SK-N-SH (cell line): Measurements from ENCODE around the gene SARS2. TPM values are rescaled to one million over a fixed set of nuclear protein-coding genes. Genes with fewer than 3 reads are reported as not detected.

Experiments used
- CTCF ChIA-PET: fragments of 300-600, 350-600 bp; formaldehyde crosslinking; extraction: SDS; loops from one replicate; lab custom pipeline; 2021; lab: Yijun Ruan, JAX
- POLR2A ChIA-PET: fragments of 350-600 bp; sonication (Branson Sonifier 250); formaldehyde crosslinking; extraction: SDS; loops from one replicate; lab custom pipeline; 2020; ENCODE audit warnings: antibody characterized with exemption, inconsistent platforms; lab: Yijun Ruan, JAX
- DNase-seq: peaks from one replicate; pipeline ENCODE4 v3.0.0; 2012
- H2AFZ ChIP-seq: fragments of 200-600 bp; sonication (generic); 2 replicates; pipeline ENCODE4 v1.8.1; 2016; ENCODE audit warnings: antibody characterized with exemption, mild to moderate bottlenecking, low read depth
- H3F3A ChIP-seq: fragments of 200-600 bp; sonication (generic); replicated peaks from 2 replicates; pipeline ENCODE3; 2016; ENCODE audit warnings: antibody characterized with exemption, mild to moderate bottlenecking; ENCODE audit not compliant: insufficient read depth
- H3K27ac ChIP-seq, 2 experiments: fragments of 200-500 bp in 1 of 2; fragments of 200-600 bp in 1 of 2; sonication (Bioruptor generic) in 1 of 2; sonication (generic), shearing (Covaris generic) in 1 of 2; 2 replicates each; pipeline versions ENCODE4 v1.5.1 to v1.6.1; 2014 to 2016; ENCODE audit warnings: low read depth in 2 of 2, inconsistent platforms in 1 of 2, low read length in 1 of 2, mild to moderate bottlenecking in 1 of 2, mixed read lengths in 1 of 2
- H3K27me3 ChIP-seq: fragments of 200-600 bp; sonication (generic), shearing (Covaris generic); 2 replicates; pipeline ENCODE4 v1.6.1; 2016; ENCODE audit warnings: mixed run types; ENCODE audit not compliant: insufficient read depth
- H3K36me3 ChIP-seq, 2 experiments: fragments of 200-500 bp in 1 of 2; fragments of 200-600 bp in 1 of 2; sonication (Bioruptor generic) in 1 of 2; sonication (generic) in 1 of 2; replicated peaks in 1 of 2; 2 replicates each; pipeline versions ENCODE3 to v1.5.1; 2014 to 2016; ENCODE audit warnings: low read length in 1 of 2, mild to moderate bottlenecking in 1 of 2; ENCODE audit not compliant: insufficient read depth in 2 of 2, control insufficient read depth in 1 of 2
- H3K4me1 ChIP-seq, 2 experiments: fragments of 200-500 bp in 1 of 2; fragments of 200-600 bp in 1 of 2; sonication (Bioruptor generic) in 1 of 2; sonication (generic), shearing (Covaris generic) in 1 of 2; 2 replicates each; pipeline versions ENCODE4 v1.5.1 to v1.6.1; 2014 to 2016; ENCODE audit warnings: low read depth in 1 of 2, low read length in 1 of 2, mixed run types in 1 of 2; ENCODE audit not compliant: insufficient read depth in 2 of 2, control insufficient read depth in 1 of 2
- H3K4me2 ChIP-seq: fragments of 200-600 bp; sonication (generic), shearing (Covaris generic); 2 replicates; pipeline ENCODE4 v1.6.1; 2017; ENCODE audit warnings: mixed run types
- H3K4me3 ChIP-seq, 2 experiments: fragments of 200-500 bp in 1 of 2; fragments of 200-600 bp in 1 of 2; sonication (Bioruptor generic) in 1 of 2; sonication (generic), shearing (Covaris generic) in 1 of 2; 2 replicates each; pipeline versions ENCODE4 v1.5.1 to v1.8.1; 2014 to 2016; ENCODE audit warnings: low read depth in 2 of 2, inconsistent platforms in 1 of 2, low read length in 1 of 2, mild to moderate bottlenecking in 1 of 2, mixed read lengths in 1 of 2, moderate library complexity in 1 of 2
- H3K79me2 ChIP-seq: fragments of 200-600 bp; sonication (generic); 2 replicates; pipeline ENCODE4 v1.8.1; 2017; ENCODE audit warnings: mild to moderate bottlenecking; ENCODE audit not compliant: insufficient read depth
- H3K9ac ChIP-seq: fragments of 200-600 bp; sonication (generic); 2 replicates; pipeline ENCODE4 v1.6.1; 2017; ENCODE audit warnings: mixed run types
- H3K9me2 ChIP-seq: fragments of 200-600 bp; sonication (generic); 2 replicates; pipeline ENCODE4 v1.6.1; 2017; ENCODE audit warnings: mixed run types
- H3K9me3 ChIP-seq: fragments of 200-600 bp; sonication (generic); 2 replicates; pipeline ENCODE4 v1.6.1; 2017; ENCODE audit warnings: mixed run types, mild to moderate bottlenecking, moderate library complexity
- H4K20me1 ChIP-seq: fragments of 200-600 bp; sonication (generic); 2 replicates; pipeline ENCODE4 v1.6.1; 2017; ENCODE audit warnings: mild to moderate bottlenecking, mixed run types; ENCODE audit not compliant: insufficient read depth
- CHD2 ChIP-seq: fragments of 150-350 bp; IDR thresholded peaks from 2 replicates; pipeline ENCODE4 v1.6.1; 2018; ENCODE audit warnings: low read length; ENCODE audit not compliant: partially characterized antibody
- EZH2phosphoT487 ChIP-seq: fragments of 200-600 bp; sonication (generic); IDR thresholded peaks from 2 replicates; pipeline ENCODE4 v1.6.1; 2017; ENCODE audit warnings: low read depth, mixed run types, mild to moderate bottlenecking, antibody characterized with exemption, moderate library complexity, borderline replicate concordance
- FOSL2 ChIP-seq: IDR thresholded peaks from 2 replicates; pipeline ENCODE4 v1.4.0; 2012; ENCODE audit warnings: low read depth, mild to moderate bottlenecking, moderate library complexity, borderline replicate concordance
- GABPA ChIP-seq: IDR thresholded peaks from 2 replicates; pipeline ENCODE4 v1.4.0; 2012; ENCODE audit warnings: low read depth, mild to moderate bottlenecking
- GATA2 ChIP-seq: sonication (generic); formaldehyde crosslinking; IDR thresholded peaks from 2 replicates; pipeline ENCODE4 v1.5.0; 2020; ENCODE audit warnings: mild to moderate bottlenecking, missing genetic modification reagents
- JUND ChIP-seq: IDR thresholded peaks from 2 replicates; pipeline ENCODE4 v1.4.0; 2012
- MEF2A ChIP-seq: IDR thresholded peaks from 2 replicates; pipeline ENCODE4 v1.4.0; 2012; ENCODE audit warnings: low read depth, borderline replicate concordance
- MXI1 ChIP-seq: IDR thresholded peaks from 2 replicates; pipeline ENCODE4 v1.6.1; 2012; ENCODE audit warnings: mild to moderate bottlenecking, low read depth, low read length, improper control_type of control experiment
- RFX5 ChIP-seq: IDR thresholded peaks from 2 replicates; pipeline ENCODE4 v1.6.1; 2012; ENCODE audit warnings: mild to moderate bottlenecking, improper control_type of control experiment, low read length
- TAF1 ChIP-seq: IDR thresholded peaks from 2 replicates; pipeline ENCODE4 v1.6.1; 2012; ENCODE audit warnings: low read depth, mild to moderate bottlenecking, low read length, moderate library complexity, borderline replicate concordance
- TEAD4 ChIP-seq: IDR thresholded peaks from 2 replicates; pipeline ENCODE4 v1.4.0; 2012; ENCODE audit warnings: mild to moderate bottlenecking, borderline replicate concordance; ENCODE audit not compliant: insufficient read depth
- WGBS: methylation state at CpG from one replicate; pipeline ENCODE4 v1.1.6; 2017; ENCODE audit warnings: low lambda C conversion rate; 5-methylcytosine and 5-hydroxymethylcytosine counted together
- polyA plus RNA-seq, 3 experiments: library from polyadenylated mRNA; depleted of rRNA; stranded (reverse); fragments of >200 nt; gene quantifications; 2 replicates each; pipeline ENCODE4 v1.2.3, GENCODE V29; 2012
- TF ChIP-seq, protein P1 (sequence below): IDR thresholded peaks from 2 replicates; pipeline ENCODE4; 2012
- TF ChIP-seq, protein P2 (sequence below): fragments of 150-350 bp; IDR thresholded peaks from 2 replicates; pipeline ENCODE4 v1.6.1; 2016; ENCODE audit warnings: mild to moderate bottlenecking, low read depth, low read length
- TF ChIP-seq, protein P3 (sequence below): IDR thresholded peaks from 2 replicates; pipeline ENCODE4 v1.6.1; 2012; ENCODE audit warnings: mild to moderate bottlenecking, low read depth, low read length, moderate library complexity

SARS2 gene
- polyA plus RNA-seq, 1 of the 3 experiments (the other 2 are of a cell fraction), result 36.5 TPM

DNA sequence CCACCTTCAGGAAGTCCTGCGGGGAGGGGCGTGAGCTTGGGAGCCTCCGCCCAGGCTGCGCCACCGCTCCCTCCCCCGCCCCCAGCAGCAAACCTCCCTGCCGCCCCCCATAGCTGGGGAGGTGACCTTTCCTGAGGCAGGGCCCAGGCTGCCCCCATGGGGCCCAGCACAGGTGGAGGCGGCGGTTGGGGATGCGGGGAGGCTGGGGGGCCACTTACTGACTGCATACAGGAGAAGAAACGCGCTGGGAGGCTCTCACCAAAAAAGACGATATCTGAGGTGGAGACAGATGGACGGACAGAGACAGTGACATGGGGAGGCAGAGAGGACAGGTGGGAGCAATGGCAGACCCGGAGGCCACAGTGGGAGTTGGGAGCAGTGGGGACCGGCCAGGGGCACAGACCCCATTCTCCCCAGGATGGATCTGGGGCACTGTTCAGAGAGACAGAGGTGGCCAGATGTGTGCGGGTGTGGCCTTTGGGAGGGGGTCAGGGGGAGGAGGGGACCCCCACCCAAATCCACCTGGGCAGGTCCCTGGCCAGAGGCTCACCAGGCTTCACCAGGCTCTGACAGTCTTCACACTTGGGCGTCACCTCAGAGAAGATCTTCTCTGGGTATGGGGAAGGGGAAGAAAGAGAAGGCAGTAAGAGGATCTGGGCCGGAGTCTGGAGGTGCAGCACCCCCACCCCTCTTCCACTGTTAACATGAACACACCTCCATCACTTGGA, 49.5 kb downstream of the SARS2 start:
- no peaks in the 10 kb centered on the region for H3F3A ChIP-seq
- H3K36me3 ChIP-seq, result no peaks in the 10 kb centered on the region
- H3K79me2 ChIP-seq, result no peaks in the 10 kb centered on the region
- H3K4me2 ChIP-seq, result no peak overlapping the region
- POLR2A ChIA-PET, result no interaction called here
- no peaks in the 10 kb centered on the region for H3K9me3 ChIP-seq
- H3K9ac ChIP-seq, result no peak overlapping the region
- 88% methylated on average over 17 of the region's 19 CpGs for WGBS
- H2AFZ ChIP-seq, result no peak overlapping the region
- no peak overlapping the region for H3K27ac ChIP-seq
- no peak overlapping the region for H3K4me3 ChIP-seq
- peaks cover 0 to 17% of the 10 kb centered on the region in 2 experiments; a peak in 1 of 4 replicates for H3K4me1 ChIP-seq
- CTCF ChIA-PET, result interaction anchor here (1.0 to 1.4 kb wide), 2 partner anchors 12 to 151 kb away, joined by 3 to 4 read pairs; no protein-coding TSS in a partner anchor
- H3K27me3 ChIP-seq, result no peaks in the 10 kb centered on the region
- TF ChIP-seq RFX5 (no peak), JUND (no peak), CHD2 (no peak), TAF1 (no peak), TEAD4 (no peak), EZH2phosphoT487 (no peak), FOSL2 (no peak), MXI1 (no peak)
- TF ChIP-seq, protein P1, sequence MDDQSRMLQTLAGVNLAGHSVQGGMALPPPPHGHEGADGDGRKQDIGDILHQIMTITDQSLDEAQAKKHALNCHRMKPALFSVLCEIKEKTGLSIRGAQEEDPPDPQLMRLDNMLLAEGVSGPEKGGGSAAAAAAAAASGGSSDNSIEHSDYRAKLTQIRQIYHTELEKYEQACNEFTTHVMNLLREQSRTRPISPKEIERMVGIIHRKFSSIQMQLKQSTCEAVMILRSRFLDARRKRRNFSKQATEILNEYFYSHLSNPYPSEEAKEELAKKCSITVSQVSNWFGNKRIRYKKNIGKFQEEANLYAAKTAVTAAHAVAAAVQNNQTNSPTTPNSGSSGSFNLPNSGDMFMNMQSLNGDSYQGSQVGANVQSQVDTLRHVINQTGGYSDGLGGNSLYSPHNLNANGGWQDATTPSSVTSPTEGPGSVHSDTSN, result no peak
- TF ChIP-seq, protein P2, sequence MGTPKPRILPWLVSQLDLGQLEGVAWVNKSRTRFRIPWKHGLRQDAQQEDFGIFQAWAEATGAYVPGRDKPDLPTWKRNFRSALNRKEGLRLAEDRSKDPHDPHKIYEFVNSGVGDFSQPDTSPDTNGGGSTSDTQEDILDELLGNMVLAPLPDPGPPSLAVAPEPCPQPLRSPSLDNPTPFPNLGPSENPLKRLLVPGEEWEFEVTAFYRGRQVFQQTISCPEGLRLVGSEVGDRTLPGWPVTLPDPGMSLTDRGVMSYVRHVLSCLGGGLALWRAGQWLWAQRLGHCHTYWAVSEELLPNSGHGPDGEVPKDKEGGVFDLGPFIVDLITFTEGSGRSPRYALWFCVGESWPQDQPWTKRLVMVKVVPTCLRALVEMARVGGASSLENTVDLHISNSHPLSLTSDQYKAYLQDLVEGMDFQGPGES, result no peak
- peak; percentile 25 for DNase-seq
- no peaks in the 10 kb centered on the region for H3K9me2 ChIP-seq
- H4K20me1 ChIP-seq, result no peaks in the 10 kb centered on the region

DNA sequence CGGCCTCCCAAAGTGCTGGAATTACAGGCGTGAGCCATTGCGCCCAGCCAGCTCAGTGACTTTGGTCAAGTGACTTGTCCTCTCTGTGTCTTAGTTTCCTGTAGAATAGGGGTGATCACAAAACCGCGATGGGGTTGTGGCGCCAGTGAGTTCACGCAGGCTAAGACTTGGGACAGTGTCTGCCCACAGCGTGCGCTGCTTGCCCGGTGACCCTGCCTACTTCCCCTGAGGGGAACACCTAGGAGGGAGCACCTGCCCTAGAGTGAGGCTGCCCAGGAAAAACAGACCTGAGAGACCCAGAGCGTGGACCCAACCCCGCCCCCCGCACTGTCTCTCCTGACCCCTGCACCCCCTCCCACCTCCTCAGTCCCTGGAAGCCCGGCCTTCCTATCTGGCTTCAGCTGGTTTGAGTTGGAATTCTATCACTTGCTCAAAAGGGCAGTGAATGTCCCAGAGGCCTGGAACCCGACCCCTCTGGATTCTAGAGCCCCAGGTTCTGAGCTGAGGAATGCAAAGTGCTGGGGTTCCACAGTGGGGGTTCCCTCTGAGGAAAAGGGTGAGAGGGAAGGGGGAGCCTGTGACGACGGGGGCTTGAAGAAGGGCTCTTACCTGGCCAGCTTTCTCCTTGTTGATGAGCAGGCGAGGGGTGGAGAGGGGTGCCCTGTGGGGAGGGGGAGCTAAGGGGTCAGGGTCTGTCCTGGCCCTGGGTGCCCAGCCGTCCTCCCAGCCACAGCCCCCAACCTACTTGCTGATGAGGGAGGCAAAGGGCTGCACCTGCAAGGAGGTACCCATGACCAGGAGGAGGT, 50.3 kb downstream of the SARS2 start:
- TF ChIP-seq, protein P3, sequence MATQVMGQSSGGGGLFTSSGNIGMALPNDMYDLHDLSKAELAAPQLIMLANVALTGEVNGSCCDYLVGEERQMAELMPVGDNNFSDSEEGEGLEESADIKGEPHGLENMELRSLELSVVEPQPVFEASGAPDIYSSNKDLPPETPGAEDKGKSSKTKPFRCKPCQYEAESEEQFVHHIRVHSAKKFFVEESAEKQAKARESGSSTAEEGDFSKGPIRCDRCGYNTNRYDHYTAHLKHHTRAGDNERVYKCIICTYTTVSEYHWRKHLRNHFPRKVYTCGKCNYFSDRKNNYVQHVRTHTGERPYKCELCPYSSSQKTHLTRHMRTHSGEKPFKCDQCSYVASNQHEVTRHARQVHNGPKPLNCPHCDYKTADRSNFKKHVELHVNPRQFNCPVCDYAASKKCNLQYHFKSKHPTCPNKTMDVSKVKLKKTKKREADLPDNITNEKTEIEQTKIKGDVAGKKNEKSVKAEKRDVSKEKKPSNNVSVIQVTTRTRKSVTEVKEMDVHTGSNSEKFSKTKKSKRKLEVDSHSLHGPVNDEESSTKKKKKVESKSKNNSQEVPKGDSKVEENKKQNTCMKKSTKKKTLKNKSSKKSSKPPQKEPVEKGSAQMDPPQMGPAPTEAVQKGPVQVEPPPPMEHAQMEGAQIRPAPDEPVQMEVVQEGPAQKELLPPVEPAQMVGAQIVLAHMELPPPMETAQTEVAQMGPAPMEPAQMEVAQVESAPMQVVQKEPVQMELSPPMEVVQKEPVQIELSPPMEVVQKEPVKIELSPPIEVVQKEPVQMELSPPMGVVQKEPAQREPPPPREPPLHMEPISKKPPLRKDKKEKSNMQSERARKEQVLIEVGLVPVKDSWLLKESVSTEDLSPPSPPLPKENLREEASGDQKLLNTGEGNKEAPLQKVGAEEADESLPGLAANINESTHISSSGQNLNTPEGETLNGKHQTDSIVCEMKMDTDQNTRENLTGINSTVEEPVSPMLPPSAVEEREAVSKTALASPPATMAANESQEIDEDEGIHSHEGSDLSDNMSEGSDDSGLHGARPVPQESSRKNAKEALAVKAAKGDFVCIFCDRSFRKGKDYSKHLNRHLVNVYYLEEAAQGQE, result no peak
- TF ChIP-seq RFX5 (no peak), GATA2 (CRISPR knock-in tag) (no peak), GABPA (no peak), MEF2A (no peak)
- Histone ChIP-seq H3K4me2 (no peak overlapping the region), H3K27ac (no peak overlapping the region), H3K4me1 (peaks cover 0 to 14% of the 10 kb centered on the region in 2 experiments; a peak in 1 of 4 replicates), H2AFZ (no peak overlapping the region), H3K36me3 (no peaks in the 10 kb centered on the region), H3K9me2 (no peaks in the 10 kb centered on the region), H3K9ac (no peak overlapping the region), H3F3A (no peaks in the 10 kb centered on the region), H3K9me3 (no peaks in the 10 kb centered on the region), H3K27me3 (no peaks in the 10 kb centered on the region), H3K4me3 (no peak overlapping the region), H4K20me1 (no peaks in the 10 kb centered on the region), H3K79me2 (no peaks in the 10 kb centered on the region)
- ChIA-PET POLR2A (no interaction called here), CTCF (interaction anchor here (1.0 to 2.4 kb wide), 3 partner anchors 10 to 150 kb away, joined by 3 to 9 read pairs (median 4); no protein-coding TSS in a partner anchor)
- peak; percentile 12 for DNase-seq
- 89% methylated on average over 13 of the region's 19 CpGs for WGBS
